ENCODE measurements around the gene BLOC1S3. TPM values are rescaled to one million over a fixed set of nuclear protein-coding genes. Genes with fewer than 3 reads are reported as not detected.

The BLOC1S3 gene
- total and polyA plus RNA-seq, 5 experiments from 2014 or later = 8.4 to 22.5 (median 14.4) TPM

DNA sequence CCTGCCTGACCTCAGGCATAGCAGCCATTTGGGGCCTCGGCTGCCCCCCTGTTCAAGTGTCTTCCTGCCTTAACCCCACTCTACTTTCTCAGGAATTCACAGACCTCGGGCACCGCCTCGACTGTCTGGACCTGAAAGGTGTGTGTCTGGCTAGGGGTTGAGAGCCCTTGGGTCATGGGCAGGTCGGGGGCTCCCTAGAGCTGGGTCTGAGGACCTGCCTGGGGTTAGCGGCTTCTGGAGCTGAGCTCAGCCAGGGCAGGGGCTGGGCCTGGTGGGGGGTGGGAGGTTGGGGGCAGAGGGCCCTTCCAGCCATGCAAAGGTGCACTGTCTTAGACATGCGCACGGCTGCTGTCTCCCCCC, 38.5 kb upstream of the BLOC1S3 start:
- Mint-ChIP-seq H3K27ac (no peak overlapping the region), H3K27me3 (no peaks in the 10 kb centered on the region), H3K9me3 (no peaks in the 10 kb centered on the region), H3K4me3 (no peak overlapping the region), H3K36me3 (peaks cover 0 to 20% (median 8%) of the 10 kb centered on the region in 3 donors), H3K4me1 (peaks cover 4 to 10% (median 8%) of the 10 kb centered on the region in 4 donors)
- DNase-seq (no peak), ATAC-seq (no peak)
- POLR2A ChIA-PET = no interaction called here

- Mint-ChIP-seq H3K9me3 (no peaks in the 10 kb centered on the region), H3K4me1 (peaks cover 4 to 10% (median 8%) of the 10 kb centered on the region in 4 donors), H3K27ac (no peak overlapping the region), H3K27me3 (no peaks in the 10 kb centered on the region), H3K4me3 (no peak overlapping the region), H3K36me3 (peaks cover 0 to 20% (median 8%) of the 10 kb centered on the region in 3 donors)
- ATAC-seq = no peak
- POLR2A ChIA-PET = no interaction called here
- no peak for DNase-seq
Observed at GRCh38 chr19:45140533-45140932, 38.1 kb upstream of the BLOC1S3 start.

DNA sequence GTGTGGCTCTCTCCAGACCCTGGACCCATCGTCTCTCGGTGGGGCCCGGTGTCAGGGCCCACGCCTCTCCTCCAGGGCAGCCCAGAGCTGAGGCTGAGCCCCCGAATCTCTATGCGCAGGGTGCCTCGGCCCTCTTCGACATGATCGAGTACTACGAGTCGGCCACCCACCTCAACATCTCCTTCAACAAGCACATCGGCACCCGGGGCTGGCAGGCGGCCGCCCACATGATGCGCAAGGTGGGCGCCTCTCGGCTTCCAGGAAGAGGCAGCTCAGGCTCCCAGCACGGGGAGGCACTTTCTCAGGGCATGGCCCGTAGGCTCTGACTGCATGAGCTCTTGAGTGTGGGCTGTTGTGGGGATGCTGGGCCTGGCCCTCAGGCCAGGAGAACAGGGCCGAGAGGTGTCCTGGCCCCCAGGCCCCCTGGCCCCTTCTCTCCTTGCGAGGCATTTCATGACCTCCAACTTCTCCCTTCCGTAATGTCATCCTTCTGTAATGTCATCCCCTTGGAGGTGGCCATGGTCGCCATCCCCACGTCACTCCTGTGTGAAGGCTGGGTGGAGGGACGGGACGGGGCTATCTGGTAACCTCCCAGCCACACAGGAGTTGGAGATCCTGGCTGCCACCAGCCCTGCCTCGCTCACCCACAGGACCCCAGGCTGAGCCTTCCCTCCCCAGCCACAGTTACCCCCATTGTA, 37.2 kb upstream of the BLOC1S3 start:
- Mint-ChIP-seq H3K4me3 (no peak overlapping the region), H3K27me3 (no peaks in the 10 kb centered on the region)

GRCh38 chr19:45142016-45142725, 36.4 kb upstream of the BLOC1S3 start:
- no peaks in the 10 kb centered on the region for H3K27me3 Mint-ChIP-seq
- DNase-seq (no peak), ATAC-seq (no peak)
- H3K4me1 Mint-ChIP-seq = peaks cover 2 to 7% (median 5%) of the 10 kb centered on the region in 4 donors
- H3K4me3 Mint-ChIP-seq = no peak overlapping the region
- H3K36me3 Mint-ChIP-seq = peaks cover 0 to 22% (median 8%) of the 10 kb centered on the region in 3 donors
- H3K27ac Mint-ChIP-seq = peak overlapping the region in 1 of 10 donors; percentile 87
- POLR2A ChIA-PET = interaction anchor here (0.6 kb wide), 1 partner anchor 104 kb away, joined by 3 read pairs; no protein-coding TSS in a partner anchor
- no peaks in the 10 kb centered on the region for H3K9me3 Mint-ChIP-seq

More for the DNA sequence above, 37.2 kb upstream of the BLOC1S3 start:
- Mint-ChIP-seq H3K9me3 (no peaks in the 10 kb centered on the region), H3K36me3 (peaks cover 0 to 22% (median 8%) of the 10 kb centered on the region in 3 donors), H3K27ac (no peak overlapping the region), H3K4me1 (peaks cover 4 to 10% (median 8%) of the 10 kb centered on the region in 4 donors)
- ATAC-seq (no peak), DNase-seq (no peak)
- POLR2A ChIA-PET = no interaction called here

- DNase-seq = no peak
- no peak for ATAC-seq
- POLR2A ChIA-PET = interaction anchor here (0.6 kb wide), 1 partner anchor 103 kb away, joined by 3 read pairs; no protein-coding TSS in a partner anchor
- no peaks in the 10 kb centered on the region for H3K9me3 Mint-ChIP-seq
- H3K4me3 Mint-ChIP-seq = no peak overlapping the region
- H3K27me3 Mint-ChIP-seq = no peaks in the 10 kb centered on the region
- H3K4me1 Mint-ChIP-seq = peaks cover 0 to 4% (median 2%) of the 10 kb centered on the region in 4 donors
- H3K27ac Mint-ChIP-seq = peak overlapping the region in 1 of 10 donors; percentile 87
- H3K36me3 Mint-ChIP-seq = peaks cover 0 to 19% (median 8%) of the 10 kb centered on the region in 3 donors
Observed at GRCh38 chr19:45142726-45143110, 35.9 kb upstream of the BLOC1S3 start.

DNA sequence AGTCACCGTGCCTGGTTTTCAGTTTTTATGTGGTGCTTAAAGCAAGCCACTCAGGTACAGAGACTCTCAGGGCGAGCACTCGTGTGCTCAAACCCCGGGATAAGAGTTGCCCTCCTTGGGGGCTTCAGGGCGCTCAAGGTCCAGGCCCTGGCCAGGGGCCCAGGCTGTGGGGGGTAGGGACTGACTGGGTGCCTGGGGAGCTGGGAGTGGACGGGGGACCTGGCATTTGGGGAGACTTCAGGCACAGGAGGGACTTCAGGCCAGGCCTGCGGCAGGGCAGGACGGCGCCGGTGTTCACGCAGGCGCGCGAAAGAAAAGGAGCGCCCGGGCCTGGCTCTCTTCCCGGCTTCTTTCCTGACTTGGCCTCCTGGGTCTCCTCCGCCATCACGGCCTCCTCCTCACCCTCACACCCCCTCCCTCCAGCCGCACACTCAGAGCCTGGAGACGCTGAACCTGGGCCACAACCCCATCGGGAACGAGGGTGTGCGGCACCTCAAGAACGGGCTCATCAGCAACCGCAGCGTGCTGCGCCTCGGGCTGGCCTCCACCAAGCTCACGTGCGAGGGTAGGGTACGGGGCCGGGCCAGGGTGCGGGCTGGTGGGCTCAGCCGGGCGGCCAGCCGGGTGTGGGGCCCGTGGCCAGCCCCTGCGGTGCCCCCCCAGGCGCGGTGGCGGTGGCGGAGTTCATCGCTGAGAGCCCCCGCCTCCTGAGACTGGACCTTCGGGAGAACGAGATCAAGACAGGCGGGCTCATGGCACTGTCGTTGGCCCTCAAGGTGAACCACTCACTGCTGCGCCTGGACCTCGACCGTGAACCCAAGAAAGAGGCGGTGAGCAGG, 33.9 kb upstream of the BLOC1S3 start:
- DNase-seq (no peak), ATAC-seq (no peak)
- Mint-ChIP-seq H3K4me3 (no peak overlapping the region), H3K36me3 (peaks cover 0 to 17% (median 8%) of the 10 kb centered on the region in 3 donors), H3K4me1 (peaks cover 6 to 11% (median 8%) of the 10 kb centered on the region in 4 donors), H3K9me3 (no peaks in the 10 kb centered on the region), H3K27me3 (no peaks in the 10 kb centered on the region), H3K27ac (no peak overlapping the region)
- POLR2A ChIA-PET = no interaction called here

GRCh38 chr19:45145270-45146189, 33.1 kb upstream of the BLOC1S3 start:
- no peak overlapping the region for H3K4me3 Mint-ChIP-seq
- H3K36me3 Mint-ChIP-seq = peaks cover 0 to 14% (median 8%) of the 10 kb centered on the region in 3 donors
- no peak overlapping the region for H3K27ac Mint-ChIP-seq
- H3K27me3 Mint-ChIP-seq = no peaks in the 10 kb centered on the region
- H3K9me3 Mint-ChIP-seq = no peaks in the 10 kb centered on the region
- POLR2A ChIA-PET = no interaction called here
- H3K4me1 Mint-ChIP-seq = peaks cover 6 to 12% (median 9%) of the 10 kb centered on the region in 4 donors
- DNase-seq = no peak
- no peak for ATAC-seq

- Mint-ChIP-seq H3K27ac (no peak overlapping the region), H3K4me3 (no peak overlapping the region), H3K27me3 (peaks cover 0 to under 1% (median 0%) of the 10 kb centered on the region in 5 donors), H3K9me3 (no peaks in the 10 kb centered on the region), H3K36me3 (peaks cover 0 to 14% (median 8%) of the 10 kb centered on the region in 3 donors), H3K4me1 (peaks cover 6 to 14% (median 10%) of the 10 kb centered on the region in 4 donors)
- POLR2A ChIA-PET = interaction anchor here (0.9 kb wide), 1 partner anchor 10 kb away, joined by 3 read pairs; no protein-coding TSS in a partner anchor
- ATAC-seq = no peak
- DNase-seq = no peak
Observed at GRCh38 chr19:45146251-45146650, 32.3 kb upstream of the BLOC1S3 start.

- ATAC-seq = no peak
- Mint-ChIP-seq H3K9me3 (no peaks in the 10 kb centered on the region), H3K4me1 (peaks cover 6 to 16% (median 16%) of the 10 kb centered on the region in 4 donors), H3K36me3 (peaks cover 0 to 11% (median 8%) of the 10 kb centered on the region in 3 donors), H3K4me3 (no peak overlapping the region), H3K27ac (no peak overlapping the region), H3K27me3 (peaks cover 0 to 5% (median 0%) of the 10 kb centered on the region in 5 donors)
- POLR2A ChIA-PET = interaction anchor here (0.9 kb wide), 1 partner anchor 10 kb away, joined by 3 read pairs; no protein-coding TSS in a partner anchor
- DNase-seq = no peak
Observed at GRCh38 chr19:45146741-45147205, 31.8 kb upstream of the BLOC1S3 start.

DNA sequence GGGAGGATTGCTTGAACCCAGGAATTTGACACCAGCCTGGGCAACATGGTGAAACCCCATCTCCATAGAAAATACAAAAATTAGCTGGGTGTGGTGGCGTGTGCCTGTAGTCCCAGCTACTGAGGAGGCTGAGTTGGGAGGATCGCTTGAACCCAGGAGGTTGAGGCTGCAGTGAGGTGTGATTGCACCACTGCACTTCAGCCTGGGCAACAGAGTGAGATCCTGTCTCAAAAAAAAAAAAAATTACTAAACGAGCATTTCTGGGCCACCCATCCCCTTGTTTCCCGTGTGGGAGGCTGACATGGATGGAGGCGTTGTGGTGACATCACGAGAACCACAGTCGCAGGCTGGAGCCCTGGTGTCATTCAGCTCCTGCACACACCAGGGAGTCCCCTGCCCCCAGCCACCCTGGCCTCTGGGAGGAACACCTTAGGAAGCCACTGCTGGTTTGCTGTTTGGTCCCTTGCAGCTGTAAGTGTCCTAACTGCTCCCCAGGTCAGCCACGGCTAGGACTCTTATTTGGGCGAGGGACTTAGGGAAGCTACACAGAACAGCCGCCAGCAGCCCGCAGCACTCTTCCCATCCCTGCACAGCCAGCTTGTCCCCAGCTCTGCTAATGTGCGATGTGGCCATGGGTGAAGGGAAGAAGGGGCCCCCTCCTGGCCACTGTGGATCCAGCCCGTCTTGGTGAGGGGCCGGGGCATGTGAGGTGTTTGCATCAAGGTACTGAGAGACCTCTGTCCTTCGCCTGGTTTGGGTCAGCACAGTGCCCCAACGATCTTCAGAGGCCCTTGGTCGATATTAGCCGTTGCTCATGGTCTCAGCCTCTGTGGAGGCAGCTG, 30.5 kb upstream of the BLOC1S3 start:
- H3K36me3 Mint-ChIP-seq = peaks cover 0 to 4% (median under 1%) of the 10 kb centered on the region in 3 donors
- ATAC-seq = no peak
- H3K4me1 Mint-ChIP-seq = peaks cover 10 to 23% (median 19%) of the 10 kb centered on the region in 4 donors
- no peak for DNase-seq
- POLR2A ChIA-PET = no interaction called here
- H3K27me3 Mint-ChIP-seq = peaks cover 0 to 10% (median 1%) of the 10 kb centered on the region in 5 donors
- H3K4me3 Mint-ChIP-seq = no peak overlapping the region
- H3K27ac Mint-ChIP-seq = peak overlapping the region in 1 of 10 donors; percentile 34
- H3K9me3 Mint-ChIP-seq = no peaks in the 10 kb centered on the region

DNA sequence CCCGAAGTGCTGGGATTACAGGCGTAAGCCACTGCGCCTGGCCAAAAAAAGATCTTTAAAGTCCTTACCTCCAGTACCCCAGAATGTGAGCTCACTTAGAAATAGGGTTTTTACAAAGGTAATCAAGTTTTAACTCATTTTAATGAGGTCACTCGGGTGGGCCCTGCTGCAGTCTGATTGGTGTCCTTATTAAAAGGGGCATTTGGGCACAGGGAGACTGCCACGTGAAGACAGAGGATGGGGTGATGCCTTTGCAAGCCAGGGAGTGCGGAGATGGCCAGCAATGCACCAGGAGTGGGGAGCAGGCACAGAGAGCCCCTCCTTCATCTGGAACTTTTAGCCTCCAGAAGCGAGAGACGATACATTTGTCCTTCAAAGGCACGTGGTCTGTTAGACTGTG, 29.5 kb upstream of the BLOC1S3 start:
- Mint-ChIP-seq H3K4me3 (no peak overlapping the region), H3K27me3 (peaks cover 0 to 15% (median 4%) of the 10 kb centered on the region in 5 donors), H3K9me3 (no peaks in the 10 kb centered on the region), H3K27ac (peak overlapping the region in 4 of 10 donors; percentile 2 to 80 (median 46)), H3K4me1 (peaks cover 14 to 30% (median 26%) of the 10 kb centered on the region in 4 donors), H3K36me3 (peaks cover 0 to 2% (median 0%) of the 10 kb centered on the region in 3 donors)
- ATAC-seq = no peak
- DNase-seq = no peak
- POLR2A ChIA-PET = no interaction called here

Measured in naive thymus-derived CD8-positive, alpha-beta T cell (primary cell).